ENCODE results near the gene SERPINA4.
"Not testable (repeated sequence)": the region's sequence is repeated elsewhere in the genome, so short reads cannot be mapped to it uniquely, and the experiment has no call there.

The SERPINA4 gene

DNA sequence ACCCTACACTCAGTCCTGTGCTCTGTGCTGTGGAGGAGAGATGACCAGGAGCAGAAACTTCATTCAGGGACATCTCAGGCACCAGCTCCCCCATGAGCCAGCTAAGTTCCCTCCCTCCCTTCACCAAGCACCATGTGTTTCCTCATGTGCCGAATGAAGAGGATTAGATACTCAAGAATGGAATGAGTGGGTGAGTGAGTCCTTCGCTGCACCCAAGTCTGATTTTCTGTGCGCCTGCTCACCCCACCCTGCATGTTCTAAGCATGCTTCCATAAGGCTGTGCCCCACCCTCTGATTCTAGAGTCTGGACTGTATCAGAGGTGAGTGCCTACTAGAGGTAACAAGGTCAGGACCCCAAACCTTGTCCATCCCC is 32.1 kb downstream of the SERPINA4 start:
- DNase-seq: no peak

DNA sequence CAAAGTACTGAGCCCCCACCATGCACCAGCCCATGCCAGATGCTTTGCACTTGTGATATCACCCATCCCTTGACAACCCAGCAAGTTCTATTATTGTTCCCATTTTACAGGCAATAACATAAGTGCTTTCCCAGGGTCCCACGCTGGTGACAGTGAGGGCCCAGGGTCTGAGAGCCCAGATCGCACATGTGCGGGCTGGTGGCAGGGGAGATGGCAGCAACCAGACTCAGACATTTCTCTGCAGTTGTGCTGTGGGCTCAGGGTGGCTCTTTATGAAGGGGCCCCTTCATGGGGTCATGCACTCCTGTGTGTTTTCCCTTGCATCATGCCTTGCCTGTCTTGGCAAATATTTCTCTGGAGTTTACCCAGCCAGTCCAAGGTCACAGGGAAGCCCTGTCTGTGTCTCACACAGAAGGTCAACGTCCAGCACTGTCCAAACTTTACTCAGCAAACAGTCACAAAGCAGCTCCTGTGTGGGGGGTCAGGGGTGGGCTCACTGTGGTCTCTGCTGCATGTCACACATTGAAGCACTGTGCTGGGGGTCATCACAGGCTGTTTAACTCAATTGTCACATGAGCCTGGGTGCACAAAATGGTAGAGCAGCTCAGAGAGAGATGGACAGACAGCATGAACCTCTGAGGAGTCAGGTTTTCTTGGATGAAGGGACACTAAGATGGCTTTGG is 32.6 kb downstream of the SERPINA4 start:
- no peak for DNase-seq

DNA sequence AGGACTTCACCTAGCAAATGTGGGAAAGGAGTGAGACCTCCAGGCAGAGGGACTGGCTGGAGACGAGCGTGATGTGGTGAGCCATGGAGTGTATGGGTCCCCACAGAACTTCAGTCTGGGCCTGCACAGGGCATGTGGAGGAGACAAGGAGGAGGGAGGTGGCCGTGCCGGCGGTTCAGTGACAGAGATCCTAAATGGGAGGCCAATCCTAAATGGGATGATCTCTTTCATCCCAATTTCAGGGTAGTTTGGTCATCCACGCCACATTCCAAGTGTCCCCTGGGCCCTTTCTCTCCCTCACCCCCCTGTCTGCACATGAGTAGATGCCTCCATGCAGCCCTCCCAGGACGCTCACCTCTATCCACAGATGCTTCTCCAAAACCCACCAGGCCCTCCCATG is 33.2 kb downstream of the SERPINA4 start:
- DNase-seq: no peak

DNA sequence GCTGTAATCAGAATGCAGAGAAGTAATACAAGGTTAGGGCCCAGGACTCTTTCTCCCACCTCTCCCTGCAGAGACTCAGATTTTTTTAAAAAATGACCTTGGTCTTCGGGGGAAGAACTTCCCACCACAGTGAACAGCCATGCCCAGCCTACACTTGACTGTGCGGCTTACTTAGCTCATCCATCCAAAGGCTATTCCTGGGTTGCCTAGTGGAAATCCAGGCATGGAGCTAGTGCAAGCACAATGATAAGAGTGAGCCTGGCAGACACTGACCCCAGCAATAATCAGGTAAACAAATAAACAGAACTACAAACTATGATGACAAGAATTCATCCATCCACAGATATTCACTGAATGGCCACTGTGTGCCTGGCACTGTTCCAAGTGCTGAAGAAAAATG is 34.7 kb downstream of the SERPINA4 start:
- no peak for DNase-seq

DNA sequence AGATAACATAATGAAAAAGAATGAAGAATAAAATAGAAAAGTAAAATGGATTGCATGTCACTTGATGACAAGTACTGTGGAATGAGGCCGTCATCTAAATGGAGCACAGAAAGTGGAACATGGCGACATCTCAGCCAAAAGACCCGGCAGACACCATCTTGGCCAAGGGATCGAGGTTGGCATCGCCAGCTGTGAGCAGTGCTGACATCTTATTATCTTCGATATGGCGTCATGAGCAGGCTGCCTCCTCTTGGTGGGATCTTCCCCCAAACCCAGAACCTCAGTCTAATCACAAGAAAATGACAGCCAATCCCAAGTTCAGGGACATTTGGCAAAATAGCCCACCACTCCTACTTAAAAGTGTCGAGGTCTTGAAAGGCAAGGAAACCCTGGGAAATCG is 35.1 kb downstream of the SERPINA4 start:
- DNase-seq: no peak

DNA sequence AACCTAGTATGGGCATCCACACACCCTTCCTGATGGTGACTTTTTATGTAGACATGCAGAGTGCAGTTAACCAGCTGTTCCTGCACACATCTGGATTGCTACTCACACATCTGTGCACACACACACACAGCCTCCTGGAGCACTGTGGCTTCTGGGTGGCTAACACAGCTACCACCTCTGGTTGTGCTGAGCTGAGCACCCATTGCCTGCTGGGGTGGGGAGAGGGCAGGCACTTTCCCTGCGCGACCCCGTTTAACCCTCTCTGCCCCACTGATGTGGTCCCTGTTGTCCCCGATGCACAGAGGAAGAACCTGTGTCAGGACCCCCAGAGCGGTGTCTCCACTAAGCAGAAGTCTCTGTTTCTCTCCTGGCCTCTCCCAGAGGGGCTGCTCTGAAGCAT is 36.5 kb downstream of the SERPINA4 start:
- DNase-seq: no peak

DNA sequence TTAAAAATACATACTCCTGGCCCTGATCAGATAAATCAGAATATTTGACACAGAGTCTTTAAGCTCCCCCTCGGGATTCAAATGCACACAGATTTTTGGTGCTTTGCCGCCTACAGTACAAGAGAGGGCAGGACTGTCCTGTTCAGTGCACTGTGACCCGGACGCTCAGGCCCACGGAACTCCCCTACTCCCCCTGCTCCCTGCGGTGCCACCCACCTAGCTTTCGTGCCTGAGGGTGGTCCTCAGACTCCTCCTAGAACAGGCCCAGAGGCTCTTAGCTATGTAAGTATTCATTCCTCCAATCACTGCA is 37.2 kb downstream of the SERPINA4 start:
- DNase-seq: no peak

DNA sequence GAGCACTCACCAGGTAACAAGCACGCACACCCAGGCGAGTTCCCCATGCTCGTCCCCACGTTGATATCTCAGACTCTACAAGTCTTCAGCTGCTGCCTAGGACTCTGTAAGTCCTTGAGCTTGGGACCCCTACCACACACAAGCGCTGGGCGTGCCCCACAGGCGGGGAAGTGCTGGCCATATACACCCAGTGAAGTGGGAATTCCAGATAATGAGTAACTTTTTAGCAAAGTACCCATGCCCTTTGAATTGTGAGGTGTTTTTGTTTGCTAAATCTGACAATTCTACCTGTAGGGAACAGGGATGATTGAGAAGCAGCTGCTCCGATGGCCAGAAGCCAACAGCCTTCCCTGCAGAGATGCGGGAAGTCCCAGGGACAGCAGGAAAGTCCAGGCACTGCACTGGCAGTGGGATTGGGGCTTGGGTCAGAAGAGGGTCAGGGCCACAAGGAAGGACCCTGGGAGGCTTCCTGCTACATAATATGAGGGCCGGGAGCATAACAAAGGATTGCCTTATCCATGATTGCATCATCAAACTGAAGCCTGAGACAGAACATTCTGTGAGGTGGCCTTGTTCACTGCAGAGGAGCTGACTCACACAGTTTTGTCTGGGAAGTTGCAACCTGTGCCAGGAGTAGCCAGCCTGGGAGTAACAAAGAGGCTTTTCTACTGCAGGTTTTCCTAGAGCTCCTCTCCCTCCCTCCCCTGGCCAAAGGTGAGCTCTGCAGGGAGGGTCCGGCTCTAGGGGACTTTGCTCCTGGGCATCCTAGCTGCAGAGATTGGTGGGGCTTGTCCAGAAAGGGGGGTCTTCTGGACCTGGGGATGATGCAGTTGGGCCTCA is 37.8 kb downstream of the SERPINA4 start:
- DNase-seq: no peak

DNA sequence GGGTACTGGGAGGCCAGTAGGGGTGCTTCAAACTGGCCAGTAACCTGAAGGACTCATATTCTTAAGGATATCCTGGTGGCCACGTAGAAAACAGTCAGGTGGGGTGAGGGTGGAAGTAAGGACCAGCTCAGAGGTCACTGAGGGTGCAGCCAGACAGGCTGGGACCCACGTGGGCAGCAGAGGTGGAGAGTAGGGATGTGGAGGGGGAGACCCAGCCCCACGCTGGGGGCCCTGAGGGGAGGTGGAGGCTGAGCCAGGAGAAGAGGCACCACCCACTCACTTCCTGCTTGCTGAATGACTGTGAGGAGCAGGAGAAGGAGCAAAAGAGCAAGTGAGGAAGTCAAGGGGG is 38.4 kb downstream of the SERPINA4 start:
- no peak for DNase-seq

DNA sequence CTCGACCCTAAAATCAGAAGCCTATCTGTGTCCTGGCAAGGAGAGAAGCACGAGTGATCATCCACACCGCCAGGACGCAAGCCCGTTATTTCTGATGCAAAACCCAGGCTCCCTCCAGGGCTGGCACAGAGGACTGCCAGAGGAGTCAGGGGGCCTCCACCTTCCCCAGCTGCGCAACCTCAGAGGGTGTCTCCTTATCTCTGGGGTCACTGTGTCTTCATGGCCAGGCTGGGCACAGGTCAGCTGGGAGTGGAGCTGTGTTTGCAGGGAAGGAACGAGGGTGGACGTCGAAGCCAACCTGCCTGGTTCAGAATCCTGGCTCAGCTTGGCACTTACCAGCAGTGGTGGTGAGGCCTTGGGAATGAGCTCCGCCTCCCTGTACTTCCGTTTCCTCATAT is 38.9 kb downstream of the SERPINA4 start:
- DNase-seq: no peak

DNA sequence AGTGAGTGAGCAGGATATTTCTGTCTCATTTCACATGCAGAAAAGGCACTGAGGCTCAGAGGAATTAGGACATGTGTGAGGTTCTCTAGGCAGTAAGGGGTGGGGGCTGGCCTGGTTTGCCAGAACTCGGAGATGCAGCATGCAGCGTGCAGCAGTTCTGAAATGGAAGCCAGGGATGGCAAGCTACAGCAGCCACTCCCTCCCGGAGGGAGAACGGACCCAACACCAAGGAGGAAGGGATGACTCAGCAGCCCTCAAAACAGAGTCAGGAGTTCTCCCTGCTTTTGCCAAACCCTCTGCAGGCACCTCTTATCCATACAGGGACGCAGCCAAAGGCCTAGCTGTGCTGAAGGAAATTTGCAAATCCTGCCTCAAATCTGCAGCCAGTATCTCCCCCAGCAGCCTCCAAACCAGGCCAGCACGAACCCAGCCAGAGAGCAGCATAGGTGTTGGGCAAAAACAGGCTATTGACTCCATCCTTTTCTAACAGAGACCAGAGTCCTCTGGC is 40.7 kb downstream of the SERPINA4 start:
- no peak for DNase-seq

DNA sequence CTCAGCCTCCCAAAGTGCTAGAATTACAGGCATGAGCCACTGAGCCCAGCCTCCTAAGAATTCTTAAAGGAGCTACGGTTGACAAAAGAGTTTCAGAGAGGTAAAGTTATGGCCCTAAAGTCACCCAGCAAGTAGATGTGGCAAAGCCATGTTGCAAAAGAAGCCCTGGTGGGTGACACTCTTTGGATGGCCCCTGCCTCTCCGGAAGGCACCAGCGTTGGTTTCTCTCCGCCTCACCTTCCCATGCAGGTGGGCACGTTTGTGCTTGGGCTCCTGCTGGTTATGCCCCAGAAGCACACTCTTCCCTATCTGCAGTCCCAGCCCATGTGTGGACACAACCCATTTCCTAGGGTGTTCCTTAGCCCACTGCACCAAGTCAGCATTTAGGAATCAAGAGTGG is 41.5 kb downstream of the SERPINA4 start:
- no peak for DNase-seq

DNA sequence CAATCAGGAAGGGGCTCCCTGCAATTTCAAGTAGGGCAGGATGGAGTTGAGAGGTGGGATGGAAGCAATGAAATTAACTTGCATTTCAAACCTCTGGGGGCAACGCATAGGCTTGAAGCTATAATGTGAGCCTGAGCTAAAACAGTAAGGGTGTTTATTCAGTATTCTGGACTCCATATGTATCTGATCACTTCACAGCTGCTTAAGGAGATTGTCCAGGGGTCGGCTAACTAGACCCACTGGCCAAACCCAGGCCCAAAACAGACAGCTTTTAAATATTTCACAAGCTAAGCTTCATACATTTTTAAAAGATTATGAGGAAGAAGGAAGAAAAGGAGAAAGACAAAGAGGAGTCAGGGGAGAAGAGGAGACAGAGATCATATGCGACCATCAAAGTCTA is 44.1 kb downstream of the SERPINA4 start:
- DNase-seq: no peak

DNA sequence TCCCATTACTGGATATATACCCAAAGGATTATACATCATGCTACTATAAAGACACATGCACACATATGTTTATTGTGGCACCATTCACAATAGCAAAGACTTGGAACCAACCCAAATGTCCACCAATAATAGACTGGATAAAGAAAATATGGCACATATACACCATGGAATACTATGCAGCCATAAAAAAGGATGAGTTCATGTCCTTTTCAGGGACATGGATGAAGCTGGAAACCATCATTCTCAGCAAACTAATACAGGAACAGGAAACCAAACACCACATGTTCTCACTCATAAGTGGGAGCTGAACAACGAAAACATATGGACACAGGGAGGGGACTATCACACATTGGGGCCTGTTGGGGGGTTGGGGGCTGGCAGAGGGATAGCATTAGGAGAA is 47.7 kb downstream of the SERPINA4 start:
- DNase-seq: not testable (repeated sequence)

DNA sequence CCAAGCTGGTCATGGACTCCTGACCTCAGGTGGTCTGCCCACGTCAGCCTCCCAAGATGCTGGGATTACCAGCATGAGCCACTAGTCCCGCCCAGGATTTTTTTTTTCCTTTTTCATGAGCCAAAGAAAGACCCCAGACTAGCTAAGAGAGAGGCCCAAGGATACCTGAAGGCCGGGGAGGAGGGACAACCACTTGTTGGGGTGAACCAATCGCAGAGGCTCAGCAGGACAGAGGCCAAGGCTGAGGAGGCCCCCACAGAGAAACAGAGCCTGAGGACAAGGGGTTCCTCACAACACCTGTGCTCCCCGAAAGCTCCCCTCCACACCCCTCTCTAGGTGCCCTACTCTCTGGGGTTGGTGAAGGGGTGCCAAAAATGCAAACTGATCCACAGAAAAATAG is 49.9 kb downstream of the SERPINA4 start:
- DNase-seq: no peak

DNA sequence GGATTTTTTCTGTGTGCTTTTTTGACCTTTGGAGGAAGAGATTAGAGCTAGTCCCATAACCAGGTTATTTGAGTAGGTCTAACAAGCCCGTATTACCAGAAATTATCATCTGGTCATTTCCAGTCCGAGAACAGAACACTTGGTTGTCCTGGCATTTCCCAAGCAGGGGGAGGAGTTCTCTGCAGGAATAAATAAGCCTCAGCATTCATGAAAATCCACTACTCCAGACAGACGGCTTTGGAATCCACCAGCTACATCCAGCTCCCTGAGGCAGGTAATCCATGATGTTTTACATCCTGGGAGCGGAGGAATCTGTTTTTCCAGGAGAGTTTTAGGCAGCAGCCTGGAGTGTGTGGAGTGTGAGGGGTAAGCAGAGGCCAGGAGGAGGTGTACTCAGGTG is 50.9 kb downstream of the SERPINA4 start, which contains the start of gene SERPINA3:
SERPINA3 (plus strand) TSS at position 218 of the 400 bp plus-strand sequence. CDS start 2,051 bp downstream, outside the sequence.
- DNase-seq: no peak

DNA sequence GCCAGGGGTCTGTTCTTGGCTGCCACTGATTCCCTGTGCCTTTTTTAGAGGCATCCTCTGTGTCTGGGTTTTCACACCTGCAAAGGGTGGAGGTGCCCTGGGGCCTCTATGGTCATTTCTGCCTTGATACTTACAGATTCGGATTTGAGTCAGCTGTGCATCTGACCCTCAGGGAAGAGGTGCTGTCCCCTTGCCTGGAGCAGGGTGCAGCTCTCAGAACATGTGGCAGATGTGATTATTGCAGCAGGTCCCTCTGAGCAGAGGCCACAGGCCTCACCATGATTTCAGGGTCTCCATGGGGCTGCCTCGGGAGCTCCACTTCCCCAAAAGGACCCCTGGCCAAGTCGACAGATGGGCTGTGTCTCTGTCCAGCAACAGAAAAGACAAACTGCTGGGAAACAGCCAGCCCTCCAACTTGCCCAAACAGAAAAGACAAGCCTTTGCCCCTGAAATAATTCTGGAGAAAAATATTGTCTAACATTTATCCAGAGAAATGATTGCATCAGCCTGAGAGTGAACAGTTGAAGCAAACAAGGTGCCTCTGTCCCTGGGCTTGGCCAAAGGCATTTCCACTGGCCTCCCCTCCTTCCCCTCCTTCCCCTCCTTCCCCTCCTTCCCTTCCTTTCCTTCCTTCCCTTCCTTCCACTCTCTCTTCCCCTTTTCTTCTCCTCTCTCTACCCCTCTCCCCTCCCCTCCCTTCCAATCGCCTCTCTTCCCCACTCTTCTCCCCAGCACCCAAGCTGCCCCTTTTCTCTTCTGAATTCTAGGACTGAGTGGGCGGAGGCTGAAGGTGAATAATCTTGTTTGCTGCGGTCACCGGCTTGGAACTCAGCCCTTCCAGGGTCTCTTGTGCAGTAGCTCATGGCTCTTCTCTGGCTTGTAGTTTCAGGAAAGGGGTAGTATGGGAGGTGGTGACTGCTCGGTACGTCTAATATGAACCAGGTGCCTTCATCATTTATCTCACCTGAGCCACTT is 51.6 kb downstream of the SERPINA4 start:
- no peak for DNase-seq

DNA sequence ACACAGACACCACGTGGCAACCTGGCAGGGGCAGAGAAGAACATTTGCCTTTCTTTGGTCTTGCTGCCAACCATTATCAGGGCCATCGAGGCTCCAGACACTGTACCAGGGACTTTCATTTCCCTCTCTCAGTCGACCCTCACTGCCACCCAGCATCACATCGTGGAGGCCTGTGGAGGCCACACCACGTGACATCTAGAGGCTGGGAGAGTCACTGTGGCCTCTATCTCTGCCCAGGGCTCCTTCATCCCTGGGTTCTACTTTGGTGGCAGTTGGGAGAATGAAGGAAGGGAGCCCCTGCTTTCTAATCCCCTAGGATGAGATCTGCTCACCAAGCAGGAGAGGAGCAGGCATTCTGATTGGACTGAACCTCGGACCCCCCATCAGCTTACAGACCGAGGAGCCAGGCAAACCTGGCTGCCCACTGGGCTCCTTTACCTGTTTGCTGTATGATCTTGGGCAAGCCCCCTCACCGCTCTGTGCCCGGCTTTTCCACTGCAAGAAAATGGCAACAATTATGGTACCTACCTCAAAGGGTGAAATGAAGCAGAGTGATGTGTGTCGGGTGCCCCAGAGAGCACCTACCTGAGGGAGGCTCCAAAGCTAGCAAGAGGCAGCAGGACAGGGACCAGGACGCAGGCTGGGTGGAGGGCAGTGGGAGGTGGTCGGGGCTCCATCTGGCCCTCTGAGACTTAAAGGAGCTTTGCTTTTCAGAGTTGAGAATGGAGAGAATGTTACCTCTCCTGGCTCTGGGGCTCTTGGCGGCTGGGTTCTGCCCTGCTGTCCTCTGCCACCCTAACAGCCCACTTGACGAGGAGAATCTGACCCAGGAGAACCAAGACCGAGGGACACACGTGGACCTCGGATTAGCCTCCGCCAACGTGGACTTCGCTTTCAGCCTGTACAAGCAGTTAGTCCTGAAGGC is 52.7 kb downstream of the SERPINA4 start:
- DNase-seq: no peak

DNA sequence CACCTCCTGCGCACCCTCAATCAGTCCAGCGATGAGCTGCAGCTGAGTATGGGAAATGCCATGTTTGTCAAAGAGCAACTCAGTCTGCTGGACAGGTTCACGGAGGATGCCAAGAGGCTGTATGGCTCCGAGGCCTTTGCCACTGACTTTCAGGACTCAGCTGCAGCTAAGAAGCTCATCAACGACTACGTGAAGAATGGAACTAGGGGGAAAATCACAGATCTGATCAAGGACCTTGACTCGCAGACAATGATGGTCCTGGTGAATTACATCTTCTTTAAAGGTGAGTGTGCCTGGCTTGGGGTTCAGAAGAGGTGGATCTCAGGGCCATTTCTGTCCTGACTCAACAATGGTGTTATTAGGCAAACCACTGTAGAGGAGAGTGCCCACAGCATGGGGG is 53.6 kb downstream of the SERPINA4 start:
- DNase-seq: no peak

DNA sequence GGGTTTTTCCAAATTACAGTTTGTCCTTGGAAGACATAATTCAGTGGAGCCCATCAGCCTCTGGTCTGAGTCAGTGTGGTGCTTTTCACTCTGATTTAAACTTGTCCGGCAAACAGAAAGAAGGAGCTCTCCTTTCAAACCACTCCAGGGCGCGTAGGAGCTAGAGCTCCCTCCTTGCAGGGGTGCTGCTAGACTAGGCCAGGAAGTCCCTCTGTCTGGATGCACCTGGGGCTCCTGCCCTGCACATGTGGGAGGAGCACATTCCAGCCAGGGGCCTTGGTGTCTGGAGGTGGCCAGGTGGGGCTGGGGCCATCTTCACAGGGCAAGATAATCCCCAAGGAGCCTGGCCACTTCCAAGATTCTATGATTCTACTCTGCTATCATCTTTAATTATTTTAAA is 54.0 kb downstream of the SERPINA4 start:
- no peak for DNase-seq

DNA sequence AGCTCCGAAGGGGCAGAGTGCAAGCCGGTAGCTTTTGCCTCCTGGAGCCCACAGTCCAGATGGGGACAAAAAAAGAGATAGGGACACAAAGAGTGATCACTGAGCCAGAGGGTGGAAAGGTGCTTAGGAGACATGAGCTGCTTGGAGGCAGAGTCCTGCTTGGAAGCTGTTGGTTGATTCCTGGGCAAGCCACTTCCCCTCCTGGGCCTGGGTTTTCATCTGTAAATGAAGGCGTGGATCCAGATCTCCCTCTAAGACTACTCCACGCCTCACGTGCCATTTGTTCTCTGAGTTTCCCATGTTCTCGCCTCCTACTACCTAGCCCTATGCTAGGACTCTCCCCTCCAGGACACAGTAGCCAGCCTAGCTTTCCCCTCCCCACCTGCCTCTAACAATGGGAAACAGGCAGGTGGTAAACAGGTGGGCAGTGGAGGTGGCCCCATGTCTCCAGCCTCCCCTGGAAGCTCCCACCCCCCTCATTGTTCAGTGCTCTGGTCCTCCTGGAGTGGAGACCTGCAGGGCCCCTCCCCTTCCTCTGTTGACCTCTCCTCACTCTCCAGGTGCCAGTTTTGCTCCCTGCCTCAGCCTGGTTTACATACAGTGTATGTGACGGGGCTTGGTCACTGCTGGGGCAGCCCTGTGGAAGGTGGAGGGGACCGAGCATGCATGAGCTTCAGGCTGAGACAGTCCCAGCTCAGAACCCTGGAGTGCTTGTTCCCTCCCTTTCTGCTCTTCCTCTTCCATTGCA is 54.8 kb downstream of the SERPINA4 start:
- no peak for DNase-seq

Measured in activated CD4-positive, alpha-beta T cell treated with anti-CD3 and anti-CD28 coated beads, Interleukin-2, amount 50 U/mL, for 48 hours (primary cell).